Mucosa of stomach (tissue), 1 donor: ENCODE data around the gene KIF17.

Experiments used
- H3K27me3 ChIP-seq: one replicate; pipeline ENCODE4 v1.7.0; 2013; ENCODE audit warnings: mild to moderate bottlenecking, low read length; ENCODE audit not compliant: control insufficient read depth, insufficient read depth
- H3K36me3 ChIP-seq: one replicate; pipeline ENCODE4 v1.7.0; 2013; ENCODE audit warnings: low read length; ENCODE audit not compliant: control insufficient read depth, insufficient read depth
- H3K4me1 ChIP-seq: one replicate; pipeline ENCODE4 v1.7.0; 2013; ENCODE audit warnings: mild to moderate bottlenecking, low read length; ENCODE audit not compliant: control insufficient read depth, insufficient read depth
- H3K4me3 ChIP-seq: one replicate; pipeline ENCODE4 v1.7.0; 2013; ENCODE audit warnings: low read length
- H3K9ac ChIP-seq: one replicate; pipeline ENCODE4 v1.7.0; 2013; ENCODE audit warnings: mild to moderate bottlenecking, low read length, moderate library complexity
- H3K9me3 ChIP-seq: one replicate; pipeline ENCODE4 v1.7.0; 2013; ENCODE audit warnings: mild to moderate bottlenecking, low read length, moderate library complexity; ENCODE audit not compliant: control insufficient read depth
- donor health status: Pancreatic carcinoma.

KIF17 gene

DNA sequence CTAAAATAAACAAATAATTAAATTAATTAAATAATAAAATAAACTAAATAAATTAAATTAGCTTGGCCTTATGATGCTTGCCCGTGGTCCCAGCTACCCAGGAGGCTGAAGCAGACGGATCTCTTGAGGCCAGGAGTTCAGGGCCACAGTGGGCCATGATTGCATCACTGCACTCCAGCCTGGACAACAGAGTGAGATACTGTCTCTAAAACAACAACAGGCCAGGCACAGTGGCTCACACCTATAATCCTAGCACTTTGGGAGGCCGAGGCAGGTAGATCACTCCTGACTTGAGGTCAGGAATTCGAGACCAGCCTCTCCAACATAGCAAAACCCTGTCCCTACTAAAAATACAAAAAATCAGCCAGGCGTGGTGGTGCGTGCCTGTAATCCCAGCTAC is 96.8 kb downstream of the KIF17 start:
- Histone ChIP-seq H3K9me3 (no peaks in the 10 kb centered on the region), H3K9ac (no peak overlapping the region), H3K36me3 (no peaks in the 10 kb centered on the region), H3K4me3 (no peak overlapping the region), H3K4me1 (no peaks in the 10 kb centered on the region), H3K27me3 (no peaks in the 10 kb centered on the region)

GRCh38 chr1:20619999-20620398 is 97.8 kb downstream of the KIF17 start:
- Histone ChIP-seq H3K9me3 (no peaks in the 10 kb centered on the region), H3K27me3 (no peaks in the 10 kb centered on the region), H3K9ac (no peak overlapping the region), H3K4me1 (no peaks in the 10 kb centered on the region), H3K4me3 (no peak overlapping the region), H3K36me3 (no peaks in the 10 kb centered on the region)

DNA sequence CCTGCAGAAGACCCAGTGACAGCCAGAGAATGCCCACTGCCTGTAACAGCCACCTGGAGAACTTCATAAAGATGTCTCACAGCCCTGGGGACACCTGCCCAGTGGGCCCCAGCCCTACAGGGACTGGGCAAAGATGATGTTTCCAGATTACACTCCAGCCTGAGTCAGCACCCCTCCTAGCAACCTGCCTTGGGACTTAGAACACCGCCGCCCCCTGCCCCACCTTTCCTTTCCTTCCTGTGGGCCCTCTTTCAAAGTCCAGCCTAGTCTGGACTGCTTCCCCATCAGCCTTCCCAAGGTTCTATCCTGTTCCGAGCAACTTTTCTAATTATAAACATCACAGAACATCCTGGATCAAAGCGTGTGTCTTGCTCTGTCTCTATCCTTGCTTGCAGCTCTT is 99.3 kb downstream of the KIF17 start:
- Histone ChIP-seq H3K9me3 (no peaks in the 10 kb centered on the region), H3K4me1 (peaks cover 7% of the 10 kb centered on the region), H3K27me3 (no peaks in the 10 kb centered on the region), H3K36me3 (no peaks in the 10 kb centered on the region), H3K4me3 (no peak overlapping the region), H3K9ac (no peak overlapping the region)

- peaks cover 11% of the 10 kb centered on the region for H3K4me1 ChIP-seq
- no peaks in the 10 kb centered on the region for H3K9me3 ChIP-seq
- H3K9ac ChIP-seq = no peak overlapping the region
- H3K27me3 ChIP-seq = no peaks in the 10 kb centered on the region
- no peak overlapping the region for H3K4me3 ChIP-seq
- no peaks in the 10 kb centered on the region for H3K36me3 ChIP-seq
These were observed 100.8 kb downstream of the KIF17 start for GRCh38 chr1:20616847-20617487.

- H3K4me3 ChIP-seq = no peak overlapping the region
- H3K4me1 ChIP-seq = peaks cover 11% of the 10 kb centered on the region
- H3K9ac ChIP-seq = no peak overlapping the region
- no peaks in the 10 kb centered on the region for H3K27me3 ChIP-seq
- H3K9me3 ChIP-seq = no peaks in the 10 kb centered on the region
- H3K36me3 ChIP-seq = no peaks in the 10 kb centered on the region
These were observed 101.6 kb downstream of the KIF17 start for GRCh38 chr1:20615946-20616846.

GRCh38 chr1:20614131-20614579 is 103.7 kb downstream of the KIF17 start:
- no peaks in the 10 kb centered on the region for H3K9me3 ChIP-seq
- H3K27me3 ChIP-seq = no peaks in the 10 kb centered on the region
- H3K4me1 ChIP-seq = peaks cover 11% of the 10 kb centered on the region
- H3K36me3 ChIP-seq = no peaks in the 10 kb centered on the region
- no peak overlapping the region for H3K4me3 ChIP-seq
- H3K9ac ChIP-seq = no peak overlapping the region
